Loucy (cell line): ENCODE measurements around the gene KCTD11.

Experiments
- EZH2phosphoT487 ChIP-seq: fragments of 200-600 bp; IDR thresholded peaks from 2 replicates; pipeline ENCODE4 v1.6.1; 2018; ENCODE audit warnings: antibody characterized with exemption, mild to moderate bottlenecking, moderate library complexity, borderline replicate concordance
- TF ChIP-seq, protein P1 (sequence below): fragments of 200-600 bp; sonication (generic); conservative IDR thresholded peaks from 2 replicates; pipeline ENCODE4 v1.5.1; 2014; ENCODE audit warnings: mild to moderate bottlenecking, antibody characterized with exemption, low read length

DNA sequence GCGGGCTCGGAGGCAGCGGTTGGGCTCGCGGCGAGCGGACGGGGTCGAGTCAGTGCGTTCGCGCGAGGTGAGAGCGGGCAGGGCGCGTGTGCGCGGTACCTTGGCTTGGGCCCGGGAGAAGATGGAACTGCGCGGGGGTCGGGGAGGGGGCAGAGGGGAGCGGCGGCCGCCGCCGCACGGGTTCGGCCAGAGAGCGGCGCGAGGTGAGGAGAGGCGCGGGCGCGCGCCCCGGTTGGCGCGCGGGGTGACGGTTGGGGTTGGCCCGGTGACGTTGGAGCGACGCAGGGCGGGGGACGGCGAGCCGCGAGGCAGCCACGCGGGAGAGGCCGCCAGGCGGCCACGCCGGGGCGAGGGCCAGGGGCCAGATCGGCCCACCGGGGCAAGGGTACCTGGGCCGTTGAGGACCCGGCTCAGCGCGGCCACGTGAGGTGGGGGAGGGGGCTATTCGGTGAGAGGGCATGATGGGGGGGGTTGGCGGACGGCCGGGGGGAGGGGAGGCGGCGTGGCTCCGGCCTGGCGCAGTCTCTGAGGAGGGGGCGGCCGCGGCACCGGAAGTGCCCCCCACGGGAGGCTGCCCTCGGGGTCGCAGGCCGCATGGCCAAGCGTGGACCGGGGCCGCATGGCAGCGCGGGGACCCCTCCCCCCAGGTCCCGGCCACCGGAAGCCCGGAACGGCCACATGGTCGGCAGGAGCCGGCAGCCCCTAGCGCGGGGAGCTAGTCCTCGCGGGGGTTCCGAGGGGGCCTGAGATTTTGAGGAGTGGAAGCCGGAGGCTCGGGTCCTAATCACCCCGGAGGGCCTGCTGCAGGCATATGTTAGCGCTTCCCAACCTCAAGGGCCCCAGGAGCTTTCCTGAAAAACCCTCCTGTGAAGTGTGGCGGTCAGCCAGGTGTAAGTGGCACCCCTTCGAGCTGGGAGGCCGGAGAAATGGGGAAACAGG is 44.0 kb upstream of the KCTD11 start:
- TF ChIP-seq, protein P1, sequence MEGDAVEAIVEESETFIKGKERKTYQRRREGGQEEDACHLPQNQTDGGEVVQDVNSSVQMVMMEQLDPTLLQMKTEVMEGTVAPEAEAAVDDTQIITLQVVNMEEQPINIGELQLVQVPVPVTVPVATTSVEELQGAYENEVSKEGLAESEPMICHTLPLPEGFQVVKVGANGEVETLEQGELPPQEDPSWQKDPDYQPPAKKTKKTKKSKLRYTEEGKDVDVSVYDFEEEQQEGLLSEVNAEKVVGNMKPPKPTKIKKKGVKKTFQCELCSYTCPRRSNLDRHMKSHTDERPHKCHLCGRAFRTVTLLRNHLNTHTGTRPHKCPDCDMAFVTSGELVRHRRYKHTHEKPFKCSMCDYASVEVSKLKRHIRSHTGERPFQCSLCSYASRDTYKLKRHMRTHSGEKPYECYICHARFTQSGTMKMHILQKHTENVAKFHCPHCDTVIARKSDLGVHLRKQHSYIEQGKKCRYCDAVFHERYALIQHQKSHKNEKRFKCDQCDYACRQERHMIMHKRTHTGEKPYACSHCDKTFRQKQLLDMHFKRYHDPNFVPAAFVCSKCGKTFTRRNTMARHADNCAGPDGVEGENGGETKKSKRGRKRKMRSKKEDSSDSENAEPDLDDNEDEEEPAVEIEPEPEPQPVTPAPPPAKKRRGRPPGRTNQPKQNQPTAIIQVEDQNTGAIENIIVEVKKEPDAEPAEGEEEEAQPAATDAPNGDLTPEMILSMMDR: no peak
- no peak for TF ChIP-seq EZH2phosphoT487
